Stimulated activated naive B cell treated with anti-CD40 and anti-IgM and Interleukin-4, amounts not matched to agents 10 μg/mL and 1 μg/mL and 100 μg/mL, for 72 hours (primary cell): ENCODE data around the gene IL23R.

Source experiments
- ATAC-seq, 2 donors: fragments of 150-1000 bp; cut with Tn5 transposase; replicated peaks; 2 replicates each; pipeline ENCODE4 v1.10.0; 2021; ENCODE audit warnings: moderate library complexity in 1 of 2
- DNase-seq: peaks from one replicate; pipeline ENCODE4 v3.0.0; 2021
- H3K27ac Mint-ChIP-seq: one replicate; pipeline ENCODE4 v1.8.0; 2022; ENCODE audit warnings: mild to moderate bottlenecking, mixed read lengths
- H3K27me3 Mint-ChIP-seq, 2 donors: one replicate each; pipeline ENCODE4 v1.8.0; 2022; ENCODE audit warnings: mixed read lengths in 2 of 2
- H3K36me3 Mint-ChIP-seq, 2 donors: one replicate each; pipeline ENCODE4 v1.8.0; 2022; ENCODE audit warnings: mixed read lengths in 2 of 2, mild to moderate bottlenecking in 1 of 2
- H3K4me1 Mint-ChIP-seq, 2 donors: one replicate each; pipeline ENCODE4 v1.8.0; 2022; ENCODE audit warnings: mixed read lengths in 2 of 2, mild to moderate bottlenecking in 1 of 2
- H3K4me3 Mint-ChIP-seq, 2 donors: one replicate each; pipeline ENCODE4 v1.8.0; 2022; ENCODE audit warnings: mild to moderate bottlenecking in 2 of 2, mixed read lengths in 2 of 2, moderate library complexity in 1 of 2
- H3K9me3 Mint-ChIP-seq, 2 donors: one replicate each; pipeline ENCODE4 v1.8.0; 2022; ENCODE audit warnings: mixed read lengths in 2 of 2, mild to moderate bottlenecking in 1 of 2

IL23R gene, protein sequence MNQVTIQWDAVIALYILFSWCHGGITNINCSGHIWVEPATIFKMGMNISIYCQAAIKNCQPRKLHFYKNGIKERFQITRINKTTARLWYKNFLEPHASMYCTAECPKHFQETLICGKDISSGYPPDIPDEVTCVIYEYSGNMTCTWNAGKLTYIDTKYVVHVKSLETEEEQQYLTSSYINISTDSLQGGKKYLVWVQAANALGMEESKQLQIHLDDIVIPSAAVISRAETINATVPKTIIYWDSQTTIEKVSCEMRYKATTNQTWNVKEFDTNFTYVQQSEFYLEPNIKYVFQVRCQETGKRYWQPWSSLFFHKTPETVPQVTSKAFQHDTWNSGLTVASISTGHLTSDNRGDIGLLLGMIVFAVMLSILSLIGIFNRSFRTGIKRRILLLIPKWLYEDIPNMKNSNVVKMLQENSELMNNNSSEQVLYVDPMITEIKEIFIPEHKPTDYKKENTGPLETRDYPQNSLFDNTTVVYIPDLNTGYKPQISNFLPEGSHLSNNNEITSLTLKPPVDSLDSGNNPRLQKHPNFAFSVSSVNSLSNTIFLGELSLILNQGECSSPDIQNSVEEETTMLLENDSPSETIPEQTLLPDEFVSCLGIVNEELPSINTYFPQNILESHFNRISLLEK

GRCh38 chr1:67166196-67166595, at the start of gene IL23R:
IL23R (plus strand) TSS chr1:67166454; CDS start chr1:67168121, 1,667 bp downstream.
- Mint-ChIP-seq H3K36me3 (no peaks in the 10 kb centered on the region), H3K9me3 (peaks cover 0 to 3% of the 10 kb centered on the region in 2 donors), H3K27me3 (peaks cover 0 to 4% of the 10 kb centered on the region in 2 donors), H3K4me3 (peak within 1 kb of the TSS in 1 of 2 donors; percentile 32), H3K27ac (no peak within 1 kb of the TSS), H3K4me1 (peaks cover 4 to 10% of the 10 kb centered on the region in 2 donors)
- ATAC-seq, result peak; percentile 98
- DNase-seq, result peak; percentile 56

DNA sequence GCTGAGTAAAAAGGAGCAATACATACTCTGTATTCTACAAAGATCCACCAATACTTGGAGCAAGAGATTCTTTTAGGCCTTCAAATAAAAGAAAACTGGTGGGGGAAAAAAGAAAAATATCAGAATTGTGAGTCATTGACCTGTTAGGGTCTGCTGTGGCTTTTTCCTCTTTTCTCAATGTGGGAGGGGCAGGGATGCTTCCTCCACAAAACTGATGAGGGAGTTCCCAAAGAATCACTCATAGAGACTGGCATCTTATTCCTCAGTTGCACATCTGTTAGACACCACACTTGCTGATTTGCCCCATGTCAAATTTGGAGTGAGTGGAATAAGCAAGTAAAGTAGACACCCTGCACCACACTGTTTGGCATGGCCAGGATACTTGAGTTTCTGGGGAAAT, 48.1 kb upstream of the IL23R start:
- H3K27ac Mint-ChIP-seq, result no peak overlapping the region
- peaks cover 2 to 4% of the 10 kb centered on the region in 2 donors for H3K9me3 Mint-ChIP-seq
- no peak overlapping the region for H3K4me3 Mint-ChIP-seq
- no peaks in the 10 kb centered on the region for H3K27me3 Mint-ChIP-seq
- H3K36me3 Mint-ChIP-seq, result peaks cover 2 to 4% of the 10 kb centered on the region in 2 donors
- ATAC-seq (no peak), DNase-seq (no peak)
- no peaks in the 10 kb centered on the region for H3K4me1 Mint-ChIP-seq

- H3K4me1 Mint-ChIP-seq, result no peaks in the 10 kb centered on the region
- no peaks in the 10 kb centered on the region for H3K27me3 Mint-ChIP-seq
- DNase-seq (no peak), ATAC-seq (no peak)
- peaks cover 2 to 4% of the 10 kb centered on the region in 2 donors for H3K36me3 Mint-ChIP-seq
- no peak overlapping the region for H3K4me3 Mint-ChIP-seq
- H3K9me3 Mint-ChIP-seq, result peaks cover 2 to 4% of the 10 kb centered on the region in 2 donors
- H3K27ac Mint-ChIP-seq, result no peak overlapping the region
Observed at GRCh38 chr1:67118646-67119045, 47.6 kb upstream of the IL23R start.

DNA sequence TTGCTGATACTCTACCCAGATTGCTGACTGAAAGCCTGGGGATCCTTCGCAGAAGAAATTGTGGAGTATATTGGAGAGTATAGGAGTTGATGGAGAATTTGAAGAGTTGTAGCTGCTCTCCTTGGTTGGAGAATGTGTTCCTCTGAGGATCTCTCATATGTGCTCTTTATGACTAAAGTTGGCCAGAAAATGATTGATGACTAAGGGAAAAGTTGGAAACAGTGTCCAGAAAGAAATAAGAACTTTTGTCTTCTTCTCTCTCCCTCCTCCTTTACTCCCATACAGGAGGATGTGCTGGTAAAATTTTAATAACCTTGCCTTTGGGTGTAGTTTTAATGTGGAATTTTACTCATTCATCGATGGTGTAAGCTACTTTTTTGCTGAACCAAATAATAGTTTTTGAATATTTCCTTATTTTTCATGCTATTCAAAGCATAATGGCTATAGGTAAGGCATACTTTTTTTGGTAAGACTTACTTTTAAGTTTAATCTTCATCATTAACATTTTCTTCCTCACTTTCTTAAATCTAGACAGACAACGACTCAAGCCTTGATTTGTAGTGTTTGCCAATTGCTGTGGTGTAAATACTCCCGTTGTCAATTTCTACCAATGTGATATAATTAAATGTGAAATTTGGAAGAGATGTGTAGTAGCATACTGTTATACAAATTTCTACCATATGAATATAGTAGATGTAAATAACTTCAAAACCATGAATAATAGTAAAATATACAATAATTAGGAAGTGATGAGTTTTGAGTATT, 45.2 kb upstream of the IL23R start:
- no peak for DNase-seq
- no peaks in the 10 kb centered on the region for H3K36me3 Mint-ChIP-seq

DNA sequence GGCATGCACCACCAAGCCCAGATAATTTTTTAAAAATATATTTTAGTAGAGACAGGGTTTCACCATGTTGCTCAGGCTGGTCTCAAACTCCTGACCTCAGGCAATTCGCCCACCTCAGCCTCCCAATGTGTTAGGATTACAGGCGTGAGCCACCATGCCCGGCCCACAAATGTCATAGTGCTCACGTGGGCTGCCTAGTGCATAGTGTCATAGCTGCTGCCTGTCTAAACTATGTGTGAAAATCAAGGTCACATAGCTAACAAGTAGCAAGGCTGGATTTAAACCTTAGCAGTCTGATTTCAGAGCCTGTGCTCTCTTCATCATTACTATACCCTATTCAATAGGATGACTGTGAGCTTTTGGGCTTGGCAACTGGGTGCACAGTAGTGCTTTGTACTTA, 41.8 kb upstream of the IL23R start:
- Mint-ChIP-seq H3K9me3 (no peaks in the 10 kb centered on the region), H3K27ac (no peak overlapping the region), H3K27me3 (no peaks in the 10 kb centered on the region), H3K36me3 (no peaks in the 10 kb centered on the region), H3K4me3 (no peak overlapping the region), H3K4me1 (no peaks in the 10 kb centered on the region)
- ATAC-seq, result no peak
- no peak for DNase-seq

More for the DNA sequence above, 45.2 kb upstream of the IL23R start:
- ATAC-seq, result no peak
- Mint-ChIP-seq H3K27ac (no peak overlapping the region), H3K4me1 (no peaks in the 10 kb centered on the region), H3K27me3 (no peaks in the 10 kb centered on the region), H3K9me3 (no peaks in the 10 kb centered on the region), H3K4me3 (no peak overlapping the region)

DNA sequence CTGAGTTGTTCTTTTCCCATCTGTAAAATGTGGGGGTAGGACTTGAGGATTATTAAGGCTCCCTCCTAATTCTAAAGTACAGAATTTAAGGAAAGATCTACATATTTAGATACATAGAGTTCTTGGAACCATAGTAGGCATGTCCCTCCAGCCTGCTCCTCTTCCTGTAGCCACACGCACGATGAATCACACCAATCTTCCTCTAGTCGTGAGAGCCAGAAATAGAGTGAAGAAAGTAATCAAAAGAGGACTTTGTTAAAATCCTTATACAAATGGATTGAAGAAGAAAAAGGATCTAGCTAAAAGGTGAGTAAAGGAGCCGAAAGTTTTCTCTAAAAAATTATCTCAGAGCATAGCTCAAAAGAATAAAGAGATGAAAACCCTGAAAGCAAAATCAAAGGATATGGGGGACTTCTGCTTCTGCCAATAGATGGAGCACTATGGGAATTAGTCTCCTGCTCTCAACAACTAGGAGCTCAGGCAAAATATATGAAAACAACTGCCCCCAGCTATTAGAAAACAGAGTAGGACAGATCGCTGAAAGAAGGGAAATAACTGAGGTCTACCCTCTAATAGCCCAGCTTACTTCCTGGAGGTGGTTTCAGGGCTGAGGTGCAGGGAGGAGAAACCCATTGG, 40.0 kb upstream of the IL23R start:
- Mint-ChIP-seq H3K4me3 (no peak overlapping the region), H3K27ac (no peak overlapping the region), H3K27me3 (no peaks in the 10 kb centered on the region), H3K4me1 (no peaks in the 10 kb centered on the region), H3K36me3 (no peaks in the 10 kb centered on the region), H3K9me3 (no peaks in the 10 kb centered on the region)
- DNase-seq (no peak), ATAC-seq (no peak)

DNA sequence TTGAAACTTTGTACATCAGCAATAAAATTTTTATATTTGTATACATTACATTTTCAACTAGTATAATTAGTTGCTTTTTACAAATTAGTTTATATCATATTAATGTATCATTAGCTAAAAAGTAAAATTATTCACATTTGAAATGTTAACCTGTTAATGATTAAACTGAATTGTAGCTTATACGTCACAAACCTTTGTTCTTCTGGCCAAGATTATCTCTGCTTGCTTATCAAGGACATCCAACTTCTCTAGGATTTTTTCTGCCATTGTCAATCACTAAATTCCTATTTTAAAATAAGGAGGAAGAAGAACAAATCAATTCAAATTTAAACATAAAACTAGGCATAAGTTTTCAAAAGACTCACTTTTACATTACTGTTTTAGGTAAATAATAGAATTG, 39.3 kb upstream of the IL23R start:
- ATAC-seq, result no peak
- Mint-ChIP-seq H3K4me1 (no peaks in the 10 kb centered on the region), H3K4me3 (no peak overlapping the region), H3K36me3 (no peaks in the 10 kb centered on the region), H3K9me3 (no peaks in the 10 kb centered on the region), H3K27me3 (no peaks in the 10 kb centered on the region), H3K27ac (no peak overlapping the region)
- no peak for DNase-seq

DNA sequence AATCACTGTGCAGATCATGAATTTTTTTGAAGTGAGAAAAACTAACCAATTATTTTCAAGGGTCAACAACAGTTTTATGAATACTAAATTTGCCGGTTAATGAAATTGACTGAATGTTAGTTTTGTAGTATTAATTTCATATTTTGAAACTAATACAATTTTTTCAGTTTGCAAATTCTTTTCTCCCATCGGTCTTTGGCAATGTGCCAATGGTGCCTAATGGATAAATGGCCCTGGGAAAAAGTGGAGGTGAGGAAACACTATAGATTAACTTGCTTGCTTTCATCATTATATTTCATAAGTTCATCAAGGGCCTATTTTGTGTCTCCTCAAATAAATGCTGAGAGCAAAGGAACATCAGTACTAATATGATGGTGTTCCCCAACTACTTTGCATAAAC, 35.6 kb upstream of the IL23R start:
- no peak overlapping the region for H3K27ac Mint-ChIP-seq
- peaks cover 0 to 4% of the 10 kb centered on the region in 2 donors for H3K36me3 Mint-ChIP-seq

DNA sequence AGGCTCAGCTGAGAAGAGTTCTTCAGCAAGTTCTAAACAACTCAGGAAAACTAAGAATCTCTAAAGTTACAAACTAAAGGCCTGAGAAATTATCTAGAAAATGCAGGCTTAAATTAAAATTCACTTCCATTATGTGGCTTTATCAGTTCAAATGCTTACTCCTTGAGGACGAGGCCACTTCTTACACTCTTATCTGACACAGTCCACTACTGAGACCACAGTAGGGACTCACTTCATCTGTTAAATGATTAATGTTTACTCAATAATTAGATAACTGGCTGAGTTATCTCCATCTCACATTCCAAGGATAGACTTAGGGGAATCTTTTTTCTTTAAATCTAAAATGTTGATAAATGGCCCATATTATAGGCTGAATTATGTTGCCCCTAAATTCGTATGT, 33.1 kb upstream of the IL23R start:
- H3K36me3 Mint-ChIP-seq, result peaks cover 0 to 4% of the 10 kb centered on the region in 2 donors
- ATAC-seq (no peak), DNase-seq (no peak)
- H3K4me3 Mint-ChIP-seq, result no peak overlapping the region
- H3K9me3 Mint-ChIP-seq, result no peaks in the 10 kb centered on the region
- H3K4me1 Mint-ChIP-seq, result peaks cover 4 to 7% of the 10 kb centered on the region in 2 donors
- no peak overlapping the region for H3K27ac Mint-ChIP-seq
- peaks cover 7 to 9% of the 10 kb centered on the region in 2 donors for H3K27me3 Mint-ChIP-seq

More for the DNA sequence above, 35.6 kb upstream of the IL23R start:
- Mint-ChIP-seq H3K4me3 (no peak overlapping the region), H3K4me1 (peaks cover 4 to 7% of the 10 kb centered on the region in 2 donors), H3K27me3 (peaks cover 7 to 9% of the 10 kb centered on the region in 2 donors), H3K9me3 (no peaks in the 10 kb centered on the region)
- no peak for ATAC-seq
- DNase-seq, result no peak

DNA sequence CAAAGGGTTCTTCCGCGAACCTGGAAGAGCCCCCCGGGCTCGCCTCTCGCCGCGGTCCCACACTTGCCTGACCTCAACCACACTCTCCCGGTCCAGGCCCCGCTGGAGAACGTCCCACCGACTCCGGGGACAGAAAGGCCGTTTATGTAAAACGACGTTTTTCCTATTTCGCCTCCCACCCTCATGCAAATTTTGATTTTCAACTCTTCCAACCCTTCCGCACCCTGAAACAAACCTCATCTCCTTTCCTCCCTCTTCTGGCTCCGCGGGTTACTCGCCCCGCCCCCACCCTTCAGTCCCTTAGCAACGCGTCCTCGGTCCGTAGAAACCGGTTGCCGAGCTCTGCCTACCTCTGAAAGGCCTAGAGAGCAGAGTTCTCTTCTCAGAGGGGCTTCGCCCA, 31.6 kb upstream of the IL23R start, which contains the start of gene C1orf141:
Gene C1orf141, minus strand, starts transcription at position 276 of the 400 bp plus-strand sequence. CDS start 7,730 bp downstream, outside the sequence.
- H3K4me1 Mint-ChIP-seq, result peaks cover 4 to 7% of the 10 kb centered on the region in 2 donors
- peaks cover 0 to 4% of the 10 kb centered on the region in 2 donors for H3K36me3 Mint-ChIP-seq
- H3K4me3 Mint-ChIP-seq, result peak within 1 kb of the TSS; percentile 82 to 87
- peaks cover 7 to 9% of the 10 kb centered on the region in 2 donors for H3K27me3 Mint-ChIP-seq
- peak within 1 kb of the TSS; percentile 47 for H3K27ac Mint-ChIP-seq
- no peak for DNase-seq
- peak in 1 of 2 donors; percentile 41 for ATAC-seq
- no peaks in the 10 kb centered on the region for H3K9me3 Mint-ChIP-seq

GRCh38 chr1:67135354-67135753, 30.9 kb upstream of the IL23R start:
- DNase-seq, result no peak
- ATAC-seq, result no peak
- peaks cover 0 to 4% of the 10 kb centered on the region in 2 donors for H3K36me3 Mint-ChIP-seq
- H3K27ac Mint-ChIP-seq, result no peak overlapping the region
- peaks cover 4 to 7% of the 10 kb centered on the region in 2 donors for H3K4me1 Mint-ChIP-seq
- H3K9me3 Mint-ChIP-seq, result no peaks in the 10 kb centered on the region
- H3K4me3 Mint-ChIP-seq, result no peak overlapping the region
- H3K27me3 Mint-ChIP-seq, result peaks cover 7 to 9% of the 10 kb centered on the region in 2 donors

GRCh38 chr1:67137307-67137753, 28.9 kb upstream of the IL23R start:
- Mint-ChIP-seq H3K27me3 (peaks cover 7 to 9% of the 10 kb centered on the region in 2 donors), H3K4me1 (peaks cover 4 to 7% of the 10 kb centered on the region in 2 donors), H3K9me3 (no peaks in the 10 kb centered on the region), H3K36me3 (peaks cover 0 to 4% of the 10 kb centered on the region in 2 donors), H3K4me3 (no peak overlapping the region), H3K27ac (no peak overlapping the region)
- DNase-seq, result no peak
- no peak for ATAC-seq

DNA sequence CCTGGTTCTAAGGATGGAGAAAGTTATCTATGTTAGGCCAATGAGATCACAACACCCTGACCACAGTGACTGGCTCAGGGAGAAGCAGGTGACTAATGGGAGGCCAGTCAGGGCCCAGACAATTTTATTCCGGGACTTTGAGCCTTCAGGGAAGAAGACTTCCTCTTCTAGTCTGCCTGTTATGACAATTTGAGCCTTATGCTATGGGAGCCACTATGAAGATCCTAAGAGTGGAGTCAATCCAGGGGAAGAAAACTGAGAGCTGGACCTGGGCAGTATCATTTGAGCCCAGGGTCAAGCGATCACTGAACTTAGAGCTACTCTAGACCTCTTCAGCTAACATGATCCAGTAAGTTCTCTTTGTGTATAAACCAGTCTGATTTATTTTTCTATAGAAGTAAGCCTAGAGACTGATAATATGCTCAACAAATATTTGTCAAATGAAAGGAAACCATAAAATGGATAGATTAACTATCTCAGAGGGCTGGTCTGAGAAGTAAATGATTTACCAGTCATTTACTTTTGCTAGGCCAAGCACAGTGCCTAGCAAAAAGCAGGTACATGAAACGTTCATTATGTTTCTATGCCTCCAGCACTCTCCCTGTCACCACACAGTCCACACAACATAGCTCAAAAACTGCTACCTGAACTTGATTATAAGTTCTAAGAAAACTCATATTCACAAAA, 27.3 kb upstream of the IL23R start:
- H3K4me1 Mint-ChIP-seq, result peaks cover 4 to 7% of the 10 kb centered on the region in 2 donors

More for the DNA sequence above, 27.3 kb upstream of the IL23R start:
- no peak for ATAC-seq
- Mint-ChIP-seq H3K36me3 (peaks cover 0 to 4% of the 10 kb centered on the region in 2 donors), H3K9me3 (no peaks in the 10 kb centered on the region), H3K4me3 (no peak overlapping the region), H3K27me3 (peaks cover 7 to 9% of the 10 kb centered on the region in 2 donors), H3K27ac (no peak overlapping the region)
- no peak for DNase-seq
